Activated CD8-positive, alpha-beta memory T cell treated with anti-CD3 and anti-CD28 coated beads for 24 hours (primary cell): ENCODE data around the gene SLC6A11.
A peak's percentile ranks its signal among the peaks of the same experiment; 100 is the strongest.

Experiments
- DNase-seq: peaks from one replicate; pipeline ENCODE4 v3.0.0-alpha.2; 2020

SLC6A11 gene

DNA sequence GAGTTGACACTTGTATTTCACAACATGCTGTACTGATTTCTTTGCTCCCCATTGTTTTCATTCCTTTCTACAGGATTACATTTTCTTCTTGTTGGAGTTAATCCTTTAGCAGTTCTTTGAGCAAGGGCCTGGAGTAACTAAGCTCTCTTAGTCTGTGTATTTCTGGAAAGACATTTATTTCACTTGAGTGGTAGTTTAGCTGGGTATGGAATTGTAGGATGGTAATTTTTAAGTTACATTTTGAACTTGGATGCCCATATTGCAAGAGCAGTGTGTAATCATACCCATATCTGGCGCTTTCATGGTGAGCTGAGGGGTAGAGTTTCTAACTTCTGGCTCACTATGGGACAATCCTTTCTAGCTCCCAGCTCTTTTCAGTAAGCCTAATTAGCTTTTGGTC lies 74.6 kb downstream of the SLC6A11 start:
- DNase-seq: no peak

DNA sequence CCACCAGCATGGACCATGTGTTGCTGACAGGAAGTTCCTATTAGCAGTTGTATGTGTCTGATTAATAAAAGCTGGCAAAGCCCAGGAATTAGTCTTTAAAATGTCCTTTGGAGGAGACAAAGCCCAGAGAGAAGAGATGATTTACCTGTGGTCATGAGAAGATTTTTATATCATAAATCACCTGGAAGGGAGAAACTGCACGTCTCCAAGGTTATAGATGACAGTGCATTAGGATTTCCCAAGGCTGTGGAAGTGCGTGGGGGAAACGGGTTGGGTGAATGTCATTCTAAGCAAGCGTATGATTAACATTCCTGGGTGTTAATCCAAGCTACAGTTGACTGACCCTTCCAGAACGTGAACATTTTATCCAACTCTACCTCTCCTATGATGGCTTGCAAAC lies 76.6 kb downstream of the SLC6A11 start:
- no peak for DNase-seq

- DNase-seq: no peak
Measured at GRCh38 chr3:10901296-10901945, 85.4 kb downstream of the SLC6A11 start.

DNA sequence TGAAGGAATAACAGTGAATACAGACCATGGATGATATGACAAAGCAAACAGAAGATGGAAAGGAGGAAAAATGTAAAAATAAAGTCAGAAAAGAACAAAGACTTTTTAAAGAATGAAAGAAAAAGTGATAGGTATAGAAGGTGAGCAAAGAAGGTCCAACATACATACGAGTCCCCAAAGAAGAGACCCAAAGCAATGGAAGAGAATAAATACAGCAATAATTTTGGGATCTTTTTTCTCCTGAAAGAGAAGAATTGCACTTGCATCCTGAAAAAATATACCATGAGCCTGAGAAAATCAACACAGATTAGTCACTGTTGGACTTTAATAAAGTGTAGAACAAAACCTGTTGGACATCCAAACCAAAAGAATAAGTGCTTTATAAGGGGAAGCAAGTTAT lies 91.2 kb downstream of the SLC6A11 start:
- DNase-seq: no peak

DNA sequence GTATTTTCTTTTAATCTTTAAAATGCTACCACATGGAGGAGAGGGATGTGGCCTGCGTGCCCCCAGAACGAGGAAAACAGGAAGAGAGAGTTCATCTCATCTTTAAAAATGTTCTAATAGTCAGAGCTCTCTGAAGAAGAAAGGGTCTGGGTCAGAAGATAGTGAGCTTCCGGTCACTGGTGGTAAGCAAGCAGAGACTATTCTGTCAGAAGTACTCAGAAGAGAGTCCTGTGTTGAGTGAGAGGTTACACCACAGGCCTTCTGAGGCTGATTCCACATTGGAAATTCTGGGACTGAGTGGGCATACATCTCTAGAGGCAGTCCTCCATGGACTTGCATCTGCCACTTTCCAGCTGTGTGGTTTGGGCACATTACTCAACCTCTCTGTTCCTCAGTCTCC lies 94.3 kb downstream of the SLC6A11 start:
- no peak for DNase-seq

GRCh38 chr3:10911350-10912002 lies 95.4 kb downstream of the SLC6A11 start:
- DNase-seq: no peak

DNA sequence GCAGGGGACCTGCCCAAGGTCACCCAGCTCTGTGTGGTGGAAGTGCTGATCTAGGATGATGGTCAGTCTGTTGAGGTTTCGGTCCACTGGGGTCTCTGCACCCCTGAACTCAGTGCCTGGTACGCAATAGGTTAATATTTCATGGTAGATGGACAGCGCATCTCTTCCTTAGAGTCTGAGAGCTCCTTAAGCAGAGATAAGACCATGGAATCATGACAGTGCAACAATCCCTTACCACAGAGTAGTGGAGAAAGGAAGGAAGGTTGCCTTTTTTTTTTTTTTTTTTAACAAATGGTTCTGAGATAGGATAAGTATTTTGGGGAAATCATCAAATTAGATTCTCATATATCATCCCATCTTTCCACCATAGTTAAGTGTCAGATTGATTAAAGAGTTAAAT lies 96.8 kb downstream of the SLC6A11 start:
- no peak for DNase-seq

DNA sequence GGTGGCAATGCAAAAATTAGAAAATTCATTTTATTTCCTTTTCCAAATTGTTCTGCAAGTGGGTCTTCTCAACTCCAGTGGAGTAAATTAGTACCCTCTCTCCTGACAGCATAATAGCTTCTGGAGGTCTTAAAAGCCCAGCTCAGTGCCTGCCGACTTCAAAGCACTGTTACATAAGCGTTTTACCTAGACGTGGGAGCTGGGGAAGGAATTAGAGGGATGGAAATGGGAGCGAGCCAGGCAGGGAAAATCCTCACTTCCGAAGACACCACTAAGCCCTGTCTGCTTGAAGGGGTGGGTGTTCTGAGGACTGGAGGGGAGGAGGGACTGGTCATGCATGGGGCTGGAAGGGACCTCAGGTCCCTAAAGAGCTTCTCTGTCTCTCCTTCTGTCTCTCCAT lies 99.3 kb downstream of the SLC6A11 start:
- no peak for DNase-seq

GRCh38 chr3:10917176-10917575 lies 101.1 kb downstream of the SLC6A11 start:
- DNase-seq: no peak

DNA sequence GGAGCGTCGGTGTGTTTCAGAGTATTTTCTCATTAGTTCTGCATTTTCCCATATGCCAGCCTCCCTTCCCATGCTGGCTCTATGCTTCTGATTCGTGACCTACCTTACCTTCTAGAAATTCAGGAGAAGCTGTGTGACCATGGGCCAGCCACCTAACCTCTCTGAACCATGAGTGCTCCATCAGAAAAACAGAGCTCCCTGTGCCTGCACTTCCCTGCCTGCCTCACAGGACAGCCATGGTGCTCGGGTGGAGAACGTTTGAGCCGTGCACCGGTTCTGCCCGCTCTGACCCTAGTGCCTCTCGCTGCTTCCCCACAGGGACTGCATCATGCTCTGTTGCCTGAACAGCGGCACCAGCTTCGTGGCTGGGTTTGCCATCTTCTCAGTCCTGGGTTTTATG lies 102.0 kb downstream of the SLC6A11 start:
- DNase-seq: peak; percentile 37

DNA sequence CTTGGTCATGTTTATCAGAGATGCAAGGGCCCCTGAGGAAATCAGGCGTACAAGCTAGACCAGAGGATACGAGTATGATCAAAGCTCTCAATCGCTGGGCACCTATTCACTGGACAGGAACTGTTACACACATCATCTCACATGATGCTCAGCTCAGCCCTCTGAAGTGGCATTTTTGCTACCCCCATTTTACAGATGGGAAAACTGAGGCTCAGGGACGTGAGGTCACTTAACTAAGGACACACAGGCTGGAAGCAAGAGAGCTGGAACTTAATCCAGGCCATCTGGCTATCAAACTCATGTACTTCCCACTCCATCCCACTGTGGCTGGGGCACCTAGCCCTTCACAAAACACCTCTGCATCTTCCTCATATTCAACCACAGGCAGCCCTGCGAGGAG lies 103.6 kb downstream of the SLC6A11 start:
- peak; percentile 11 for DNase-seq

- DNase-seq: peak; percentile 35
Measured at GRCh38 chr3:10925436-10926255, 109.6 kb downstream of the SLC6A11 start.

GRCh38 chr3:10926256-10926810 lies 110.3 kb downstream of the SLC6A11 start:
- no peak for DNase-seq

DNA sequence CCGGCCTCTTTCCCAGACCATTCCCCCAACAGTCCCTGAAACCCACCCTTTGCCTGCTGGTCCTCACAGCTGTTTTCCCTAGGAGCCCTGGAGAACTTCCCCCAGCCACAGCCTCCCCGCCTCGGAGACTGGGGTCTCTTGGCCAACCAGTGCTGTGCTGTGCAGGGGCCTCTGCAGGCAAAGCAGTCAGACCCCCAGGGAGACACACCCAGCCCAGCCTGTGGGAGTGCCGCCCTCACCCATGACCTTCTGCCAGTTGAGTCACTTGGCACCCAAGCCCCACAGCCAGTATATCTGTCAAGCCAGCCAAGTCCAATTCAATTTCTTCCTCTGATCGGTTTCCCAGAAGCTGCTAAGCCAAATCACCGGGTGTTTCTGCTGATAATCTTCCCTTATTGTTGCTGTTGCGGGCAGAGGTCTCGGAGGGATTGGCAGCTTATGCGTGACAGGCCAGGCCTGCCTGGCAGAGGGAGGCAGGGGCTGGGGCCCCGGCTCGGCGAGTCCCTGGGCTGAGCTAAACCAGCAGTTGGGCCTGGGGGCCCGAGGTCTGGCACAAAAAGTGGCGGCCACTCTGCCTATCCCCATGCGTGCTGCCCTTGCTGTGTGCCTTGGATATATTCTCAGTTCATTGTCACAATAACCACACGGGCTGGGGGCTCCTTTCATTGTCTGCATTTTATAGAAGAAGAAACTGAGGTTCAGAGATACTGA lies 110.9 kb downstream of the SLC6A11 start:
- DNase-seq: peak; percentile 38

- no peak for DNase-seq
Measured at GRCh38 chr3:10927551-10927950, 111.5 kb downstream of the SLC6A11 start.

- DNase-seq: peak; percentile 15
Measured at GRCh38 chr3:10928407-10928960, 112.5 kb downstream of the SLC6A11 start.

GRCh38 chr3:10928961-10929471 lies 113.0 kb downstream of the SLC6A11 start:
- DNase-seq: peak; percentile 28

- DNase-seq: no peak
Measured at GRCh38 chr3:10929978-10930665, 114.1 kb downstream of the SLC6A11 start.

DNA sequence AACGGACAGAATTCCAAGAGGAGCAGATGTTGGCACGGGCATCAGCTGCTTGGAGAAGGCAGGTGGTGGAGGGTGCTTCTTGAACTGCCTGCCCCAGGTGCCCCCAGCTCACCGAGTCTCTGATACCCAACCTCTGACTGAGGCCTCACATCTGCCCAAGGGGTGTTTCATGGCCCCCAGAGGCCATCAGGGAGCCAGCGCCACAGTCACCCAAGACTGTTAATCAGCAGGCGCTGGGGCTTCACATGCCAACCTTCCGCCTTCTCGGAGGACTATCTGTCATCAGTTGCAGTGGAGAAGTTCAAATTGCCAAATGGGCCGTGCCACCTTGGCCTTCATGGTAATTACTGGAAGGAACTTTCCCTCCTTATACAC lies 114.6 kb downstream of the SLC6A11 start:
- DNase-seq: no peak

DNA sequence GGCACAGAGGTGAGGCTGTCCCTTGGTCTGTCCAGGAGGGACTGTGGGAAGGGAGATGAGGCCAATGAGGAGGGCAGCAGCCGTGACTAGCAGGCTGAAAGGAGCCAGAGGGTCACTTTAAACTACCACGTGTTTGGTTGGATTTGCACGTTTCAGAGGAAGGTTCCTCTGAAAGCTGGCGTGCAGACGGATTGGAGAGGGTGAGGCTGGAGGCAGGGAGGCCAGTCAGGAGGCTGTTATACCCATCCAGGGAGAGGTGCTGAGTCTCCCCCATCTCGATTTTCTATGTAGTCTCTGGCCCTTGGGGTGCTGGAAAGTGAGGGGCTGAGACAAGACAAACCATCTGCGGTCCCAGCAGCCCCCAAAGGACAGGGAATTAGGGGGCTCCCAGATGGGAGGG lies 116.6 kb downstream of the SLC6A11 start:
- no peak for DNase-seq

- DNase-seq: no peak
Measured at GRCh38 chr3:10933021-10933420, 117.0 kb downstream of the SLC6A11 start.

GRCh38 chr3:10933470-10933804 lies 117.4 kb downstream of the SLC6A11 start:
- DNase-seq: no peak
